Activated T-cell treated with anti-CD3 and anti-CD28 coated beads, Interleukin-2, amount 50 U/mL, for 24 hours (primary cell): ENCODE measurements around the gene CPED1.
"Not testable (repeated sequence)": the region's sequence is repeated elsewhere in the genome, so short reads cannot be mapped to it uniquely, and the experiment has no call there.

Source experiments
- DNase-seq: peaks from one replicate; pipeline ENCODE4 v3.0.0-alpha.2; 2020
- H3K27ac Mint-ChIP-seq: 2 replicates; pipeline ENCODE4 v1.8.0; 2020; ENCODE audit warnings: mild to moderate bottlenecking, mixed read lengths
- H3K27me3 Mint-ChIP-seq: 2 replicates; pipeline ENCODE4 v1.8.0; 2020; ENCODE audit warnings: mixed read lengths
- H3K36me3 Mint-ChIP-seq: 2 replicates; pipeline ENCODE4 v1.8.0; 2020; ENCODE audit warnings: low read depth, mixed read lengths
- H3K4me1 Mint-ChIP-seq: 2 replicates; pipeline ENCODE4 v1.8.0; 2020; ENCODE audit warnings: low read depth, mixed read lengths
- H3K4me3 Mint-ChIP-seq: 2 replicates; pipeline ENCODE4 v1.8.0; 2020; ENCODE audit warnings: mild to moderate bottlenecking, moderate library complexity, mixed read lengths
- H3K9me3 Mint-ChIP-seq: 2 replicates; pipeline ENCODE4 v1.8.0; 2020; ENCODE audit warnings: mixed read lengths

CPED1 gene

GRCh38 chr7:121027761-121028669, 39.5 kb downstream of the CPED1 start:
- H3K9me3 Mint-ChIP-seq: no peaks in the 10 kb centered on the region
- peaks cover 2% of the 10 kb centered on the region for H3K4me1 Mint-ChIP-seq
- DNase-seq: no peak
- no peak overlapping the region for H3K4me3 Mint-ChIP-seq
- no peak overlapping the region for H3K27ac Mint-ChIP-seq
- no peaks in the 10 kb centered on the region for H3K36me3 Mint-ChIP-seq
- peaks cover 13% of the 10 kb centered on the region for H3K27me3 Mint-ChIP-seq

- no peak for DNase-seq
- Mint-ChIP-seq H3K27ac (no peak overlapping the region), H3K27me3 (peaks cover 12% of the 10 kb centered on the region), H3K36me3 (no peaks in the 10 kb centered on the region), H3K4me3 (no peak overlapping the region), H3K9me3 (no peaks in the 10 kb centered on the region), H3K4me1 (peaks cover 3% of the 10 kb centered on the region)
These were observed 40.8 kb downstream of the CPED1 start for GRCh38 chr7:121029302-121029701.

- DNase-seq: no peak
These were observed 41.8 kb downstream of the CPED1 start for GRCh38 chr7:121030308-121030707.

DNA sequence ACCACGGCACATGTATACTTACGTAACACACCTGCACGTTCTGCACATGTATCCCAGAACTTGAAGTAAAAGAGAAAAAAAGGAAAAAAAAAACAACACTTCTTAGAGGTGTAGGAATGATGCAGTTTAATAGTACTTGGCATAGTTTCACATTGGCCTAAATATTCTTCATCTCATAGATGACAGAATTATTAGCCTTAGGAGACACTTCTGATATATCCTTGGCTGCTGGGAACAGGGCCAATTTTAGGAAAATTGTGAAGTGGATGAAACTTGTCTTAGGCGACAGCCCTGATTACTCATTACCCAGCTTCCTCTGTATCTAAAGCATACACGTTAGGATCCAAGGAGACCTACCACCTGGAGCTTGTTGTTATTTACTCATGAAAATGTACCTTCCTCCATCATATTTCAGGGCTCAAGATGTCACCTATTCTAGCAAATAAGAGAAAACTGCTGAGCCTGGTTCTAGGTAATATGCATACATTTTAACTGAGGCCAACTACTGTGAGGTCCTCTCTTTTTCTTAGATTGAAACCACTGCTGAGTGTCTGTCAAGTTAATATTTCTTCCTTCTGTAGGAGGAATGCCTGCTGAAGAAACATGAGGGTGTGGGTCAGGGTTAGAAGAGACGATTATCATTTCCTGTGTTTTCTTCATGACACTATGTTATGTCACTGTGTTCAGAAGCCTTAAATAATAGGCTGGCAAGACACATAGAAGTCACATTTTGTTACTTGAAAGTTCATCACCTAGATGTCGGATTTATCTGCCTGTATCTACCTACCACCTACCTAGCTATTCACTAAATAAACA, 44.3 kb downstream of the CPED1 start:
- Mint-ChIP-seq H3K27ac (no peak overlapping the region), H3K9me3 (no peaks in the 10 kb centered on the region), H3K27me3 (no peaks in the 10 kb centered on the region), H3K4me3 (no peak overlapping the region), H3K36me3 (no peaks in the 10 kb centered on the region), H3K4me1 (peaks cover 3% of the 10 kb centered on the region)
- DNase-seq: no peak

More at GRCh38 chr7:121030308-121030707, 41.8 kb downstream of the CPED1 start:
- no peak overlapping the region for H3K4me3 Mint-ChIP-seq
- H3K27ac Mint-ChIP-seq: no peak overlapping the region
- no peaks in the 10 kb centered on the region for H3K9me3 Mint-ChIP-seq
- peaks cover 12% of the 10 kb centered on the region for H3K27me3 Mint-ChIP-seq
- H3K36me3 Mint-ChIP-seq: no peaks in the 10 kb centered on the region
- peaks cover 3% of the 10 kb centered on the region for H3K4me1 Mint-ChIP-seq

GRCh38 chr7:121034929-121035328, 46.4 kb downstream of the CPED1 start:
- peaks cover 3% of the 10 kb centered on the region for H3K4me1 Mint-ChIP-seq
- DNase-seq: no peak
- no peaks in the 10 kb centered on the region for H3K36me3 Mint-ChIP-seq
- H3K27ac Mint-ChIP-seq: no peak overlapping the region
- no peak overlapping the region for H3K4me3 Mint-ChIP-seq
- H3K9me3 Mint-ChIP-seq: no peaks in the 10 kb centered on the region
- peaks cover 2% of the 10 kb centered on the region for H3K27me3 Mint-ChIP-seq

DNA sequence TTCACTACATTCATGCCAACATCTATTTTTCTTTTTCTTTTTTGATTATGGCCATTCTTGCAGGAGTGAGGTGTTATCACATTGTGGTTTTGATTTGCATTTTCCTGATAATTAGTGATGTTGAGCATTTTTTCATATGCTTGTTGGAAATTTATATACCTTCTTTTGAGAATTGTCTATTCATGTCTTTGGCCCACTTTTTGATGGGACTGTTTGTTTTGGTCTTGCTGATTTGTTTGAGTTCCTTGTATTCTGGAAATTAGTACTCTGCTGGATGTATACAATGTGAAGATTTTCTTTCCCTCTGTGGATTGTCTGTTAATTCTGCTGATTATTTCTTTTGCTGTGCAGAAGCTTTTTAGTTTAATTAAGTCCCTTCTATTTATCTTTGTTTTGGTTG, 48.3 kb downstream of the CPED1 start:
- DNase-seq, H3K4me3 Mint-ChIP-seq, H3K36me3 Mint-ChIP-seq, H3K27ac Mint-ChIP-seq, H3K27me3 Mint-ChIP-seq, H3K9me3 Mint-ChIP-seq, H3K4me1 Mint-ChIP-seq: not testable (repeated sequence)

GRCh38 chr7:121037329-121037728, 48.8 kb downstream of the CPED1 start:
- H3K27ac Mint-ChIP-seq, H3K36me3 Mint-ChIP-seq, H3K4me3 Mint-ChIP-seq, DNase-seq, H3K27me3 Mint-ChIP-seq, H3K4me1 Mint-ChIP-seq, H3K9me3 Mint-ChIP-seq: not testable (repeated sequence)

GRCh38 chr7:121037957-121038716, 49.6 kb downstream of the CPED1 start:
- H3K27me3 Mint-ChIP-seq: peaks cover 2% of the 10 kb centered on the region
- no peak for DNase-seq
- H3K9me3 Mint-ChIP-seq: no peaks in the 10 kb centered on the region
- H3K4me1 Mint-ChIP-seq: no peaks in the 10 kb centered on the region
- no peaks in the 10 kb centered on the region for H3K36me3 Mint-ChIP-seq
- H3K27ac Mint-ChIP-seq: no peak overlapping the region
- H3K4me3 Mint-ChIP-seq: no peak overlapping the region

GRCh38 chr7:121038717-121039509, 50.4 kb downstream of the CPED1 start:
- no peak overlapping the region for H3K4me3 Mint-ChIP-seq
- no peaks in the 10 kb centered on the region for H3K36me3 Mint-ChIP-seq
- H3K9me3 Mint-ChIP-seq: no peaks in the 10 kb centered on the region
- peaks cover 2% of the 10 kb centered on the region for H3K27me3 Mint-ChIP-seq
- DNase-seq: no peak
- no peaks in the 10 kb centered on the region for H3K4me1 Mint-ChIP-seq
- H3K27ac Mint-ChIP-seq: no peak overlapping the region

- Mint-ChIP-seq H3K4me1 (no peaks in the 10 kb centered on the region), H3K36me3 (no peaks in the 10 kb centered on the region), H3K4me3 (no peak overlapping the region), H3K9me3 (no peaks in the 10 kb centered on the region), H3K27me3 (peaks cover 2% of the 10 kb centered on the region), H3K27ac (no peak overlapping the region)
- no peak for DNase-seq
These were observed 51.0 kb downstream of the CPED1 start for GRCh38 chr7:121039510-121039822.

DNA sequence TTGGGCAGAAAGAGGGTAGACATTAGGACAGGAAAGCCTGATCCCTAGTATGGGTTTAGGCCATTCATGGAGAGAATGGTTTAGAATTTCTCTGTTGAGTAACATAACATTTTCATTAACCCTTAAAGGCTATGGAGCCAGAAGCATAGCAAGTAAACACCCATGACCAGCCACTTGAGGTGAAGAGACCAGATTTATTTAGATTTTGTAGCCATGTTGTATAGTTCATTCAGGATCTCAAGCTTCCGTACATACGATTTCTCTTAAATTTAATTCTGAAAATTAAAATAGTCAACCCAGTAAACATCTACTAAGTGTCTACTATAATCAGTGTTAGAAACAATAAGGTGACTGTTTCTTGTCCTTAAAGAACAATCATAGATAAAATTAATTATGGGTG, 51.5 kb downstream of the CPED1 start:
- H3K36me3 Mint-ChIP-seq: no peaks in the 10 kb centered on the region
- H3K27me3 Mint-ChIP-seq: peaks cover 2% of the 10 kb centered on the region
- no peak overlapping the region for H3K27ac Mint-ChIP-seq
- no peaks in the 10 kb centered on the region for H3K4me1 Mint-ChIP-seq
- H3K4me3 Mint-ChIP-seq: no peak overlapping the region
- H3K9me3 Mint-ChIP-seq: no peaks in the 10 kb centered on the region
- DNase-seq: no peak

DNA sequence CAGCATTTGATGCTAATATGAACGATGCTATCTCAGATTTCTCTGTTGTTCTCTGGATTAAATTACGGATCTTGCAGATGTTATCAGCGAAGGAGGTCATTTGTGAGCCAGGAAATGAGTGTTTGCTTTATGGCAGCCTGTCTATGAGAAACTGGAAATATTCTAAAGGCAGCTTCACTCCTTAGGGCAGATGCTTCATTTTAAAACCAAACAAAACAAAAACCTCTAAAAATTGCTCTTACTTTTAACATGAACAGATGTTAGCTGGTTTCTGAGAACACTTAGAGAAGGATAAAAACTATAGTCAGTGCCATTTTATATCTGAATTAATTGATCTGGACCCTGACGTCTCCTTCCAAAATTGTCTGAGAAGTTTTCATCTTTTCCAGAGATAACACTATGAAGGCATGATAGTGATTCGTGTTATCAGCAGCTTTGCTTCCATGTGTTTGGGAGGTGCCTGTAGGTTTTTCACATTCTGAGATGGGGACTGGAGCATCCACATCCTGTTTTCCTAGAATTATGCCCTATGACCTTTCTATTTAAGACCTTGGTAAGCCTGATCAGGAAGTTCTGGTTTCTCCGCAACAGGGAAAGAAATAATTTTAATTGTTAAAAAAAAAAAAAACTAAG, 53.1 kb downstream of the CPED1 start:
- Mint-ChIP-seq H3K27ac (no peak overlapping the region), H3K4me3 (no peak overlapping the region), H3K36me3 (no peaks in the 10 kb centered on the region), H3K9me3 (no peaks in the 10 kb centered on the region), H3K27me3 (peaks cover 2% of the 10 kb centered on the region), H3K4me1 (no peaks in the 10 kb centered on the region)
- DNase-seq: no peak

DNA sequence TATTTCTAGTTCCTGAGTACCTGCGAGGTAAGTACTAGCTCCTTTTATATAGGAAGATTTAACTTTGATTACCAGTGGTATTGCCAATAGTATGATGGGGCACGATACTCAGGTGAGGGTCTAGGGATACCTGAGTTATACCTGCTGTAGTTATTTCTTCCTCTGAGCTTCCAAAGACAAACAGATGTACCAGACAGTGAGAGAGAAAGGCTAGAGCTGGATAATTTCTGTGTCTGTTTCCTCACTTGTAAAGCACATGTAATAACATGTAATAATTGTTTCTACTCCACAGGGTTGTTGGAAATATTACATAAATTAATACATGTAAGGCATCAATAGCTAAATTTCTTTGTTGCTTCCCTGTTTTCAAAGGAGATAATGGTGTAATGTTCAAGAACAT, 53.7 kb downstream of the CPED1 start:
- H3K27ac Mint-ChIP-seq: no peak overlapping the region

DNA sequence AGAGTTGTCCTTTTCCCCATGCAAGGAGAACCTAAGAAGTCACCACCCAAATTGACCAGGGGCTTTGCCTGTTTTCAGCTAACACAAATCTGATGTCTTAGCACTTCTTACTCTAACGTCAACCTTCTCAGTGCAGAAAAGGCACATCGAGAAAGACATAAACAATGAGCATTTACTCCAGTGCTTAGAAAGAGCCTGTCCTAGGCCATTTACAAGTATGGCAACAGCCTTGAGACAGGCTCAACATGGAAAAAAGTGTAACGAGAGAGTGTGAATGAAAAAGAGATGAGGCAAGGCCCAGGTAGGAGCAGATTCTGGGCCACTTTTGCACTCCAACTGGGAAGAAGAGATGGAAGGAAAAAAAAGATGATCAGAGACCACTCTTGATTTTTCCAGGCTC, 54.4 kb downstream of the CPED1 start:
- Mint-ChIP-seq H3K36me3 (no peaks in the 10 kb centered on the region), H3K27ac (no peak overlapping the region), H3K4me1 (no peaks in the 10 kb centered on the region), H3K27me3 (peaks cover 4% of the 10 kb centered on the region), H3K4me3 (no peak overlapping the region), H3K9me3 (no peaks in the 10 kb centered on the region)
- no peak for DNase-seq

More for the DNA sequence above, 53.7 kb downstream of the CPED1 start:
- Mint-ChIP-seq H3K4me1 (no peaks in the 10 kb centered on the region), H3K36me3 (no peaks in the 10 kb centered on the region), H3K27me3 (peaks cover 2% of the 10 kb centered on the region), H3K4me3 (no peak overlapping the region), H3K9me3 (no peaks in the 10 kb centered on the region)
- no peak for DNase-seq
